CD14-positive monocyte (primary cell): ENCODE results near the gene ZNF432. TPM values are rescaled to one million over a fixed set of nuclear protein-coding genes. Genes with fewer than 3 reads are reported as not detected.
A peak's percentile ranks its signal among the peaks of the same experiment; 100 is the strongest.

Source experiments
- DNase-seq, 3 donors: peaks; one replicate each; pipeline ENCODE4 v3.0.0-alpha.2; 2011 to 2022
- H2AFZ ChIP-seq: 2 replicates; pipeline ENCODE4 v1.6.0; 2012; ENCODE audit warnings: mild to moderate bottlenecking, low read depth, low read length, inconsistent platforms; ENCODE audit not compliant: insufficient read depth, poor library complexity, severe bottlenecking
- H3K27ac ChIP-seq, 2 donors: 1 replicate in 1 of 2; 2 replicates in 1 of 2; pipeline ENCODE4 v1.5.1; 2012 to 2013; ENCODE audit warnings: low read length in 2 of 2, control low read depth in 1 of 2, inconsistent platforms in 1 of 2, low read depth in 1 of 2, mild to moderate bottlenecking in 1 of 2
- H3K27me3 ChIP-seq, 2 donors: one replicate each; pipeline versions ENCODE4 v1.6.0 to v1.6.1; 2011 to 2013; ENCODE audit warnings: low read length in 2 of 2; ENCODE audit not compliant: control insufficient read depth in 2 of 2, insufficient read depth in 2 of 2
- H3K36me3 ChIP-seq, 2 donors: replicated peaks in 1 of 2; 1 replicate in 1 of 2; 2 replicates in 1 of 2; pipeline versions ENCODE4 v1.5.1 to v1.6.1; 2012 to 2013; ENCODE audit warnings: low read length in 2 of 2, control low read depth in 1 of 2, inconsistent platforms in 1 of 2, mild to moderate bottlenecking in 1 of 2; ENCODE audit not compliant: insufficient read depth in 2 of 2, control insufficient read depth in 1 of 2
- H3K4me1 ChIP-seq, 2 donors: 1 replicate in 1 of 2; 2 replicates in 1 of 2; pipeline versions ENCODE4 v1.5.1 to v1.6.1; 2012 to 2013; ENCODE audit warnings: low read length in 2 of 2, control low read depth in 1 of 2, inconsistent platforms in 1 of 2, mild to moderate bottlenecking in 1 of 2, moderate library complexity in 1 of 2; ENCODE audit not compliant: insufficient read depth in 2 of 2, control insufficient read depth in 1 of 2
- H3K4me2 ChIP-seq: replicated peaks from 2 replicates; pipeline ENCODE3; 2012; ENCODE audit warnings: low read length, moderate library complexity, mild to moderate bottlenecking; ENCODE audit not compliant: poor library complexity, severe bottlenecking; ENCODE audit errors: extremely low read depth
- H3K4me3 ChIP-seq, 3 experiments: fragments of 200-600 bp in 1 of 3; sonication (generic) in 1 of 3; replicated peaks in 1 of 3; 1 replicate in 2 of 3; 2 replicates in 1 of 3; pipeline ENCODE4 v1.5.1; 2011 to 2013; ENCODE audit warnings: low read length in 3 of 3, mild to moderate bottlenecking in 3 of 3, control low read depth in 2 of 3, low read depth in 2 of 3, inconsistent platforms in 1 of 3, moderate library complexity in 1 of 3
- H3K79me2 ChIP-seq: 2 replicates; pipeline ENCODE4 v1.6.0; 2012; ENCODE audit warnings: mild to moderate bottlenecking, control low read depth, inconsistent platforms, low read length, moderate library complexity; ENCODE audit not compliant: insufficient read depth
- H3K9ac ChIP-seq: 2 replicates; pipeline ENCODE4 v1.6.0; 2017; ENCODE audit warnings: low read length, mild to moderate bottlenecking; ENCODE audit not compliant: insufficient read depth, poor library complexity, severe bottlenecking
- H3K9me3 ChIP-seq, 2 donors: replicated peaks in 1 of 2; 1 replicate in 1 of 2; 2 replicates in 1 of 2; pipeline versions ENCODE4 v1.5.1 to v1.6.1; 2012 to 2013; ENCODE audit warnings: low read length in 2 of 2, control low read depth in 1 of 2; ENCODE audit not compliant: control insufficient read depth in 1 of 2, insufficient read depth in 1 of 2
- H4K20me1 ChIP-seq: 2 replicates; pipeline ENCODE4 v1.6.0; 2012; ENCODE audit warnings: mild to moderate bottlenecking, low read length, control low read depth, moderate library complexity; ENCODE audit not compliant: insufficient read depth
- H3K27ac Mint-ChIP-seq, 7 donors: one replicate each; pipeline ENCODE4 v1.8.0; 2020; ENCODE audit warnings: mild to moderate bottlenecking in 7 of 7, mixed read lengths in 7 of 7, moderate library complexity in 6 of 7, inconsistent platforms in 2 of 7
- H3K27me3 Mint-ChIP-seq, 3 donors: one replicate each; pipeline ENCODE4 v1.8.0; 2021 to 2022; ENCODE audit warnings: low read depth in 3 of 3, mild to moderate bottlenecking in 3 of 3, mixed read lengths in 3 of 3, moderate library complexity in 3 of 3, inconsistent platforms in 1 of 3
- H3K36me3 Mint-ChIP-seq, 2 donors: one replicate each; pipeline ENCODE4 v1.8.0; 2020; ENCODE audit warnings: mixed read lengths in 2 of 2, inconsistent platforms in 1 of 2, mild to moderate bottlenecking in 1 of 2
- H3K4me1 Mint-ChIP-seq: one replicate; pipeline ENCODE4 v1.8.0; 2020; ENCODE audit warnings: mild to moderate bottlenecking, mixed read lengths
- H3K4me3 Mint-ChIP-seq, 2 donors: one replicate each; pipeline ENCODE4 v1.8.0; 2020; ENCODE audit warnings: mild to moderate bottlenecking in 2 of 2, mixed read lengths in 2 of 2, moderate library complexity in 1 of 2
- H3K9me3 Mint-ChIP-seq, 7 donors: one replicate each; pipeline ENCODE4 v1.8.0; 2020 to 2022; ENCODE audit warnings: mixed read lengths in 7 of 7, mild to moderate bottlenecking in 6 of 7, moderate library complexity in 6 of 7, inconsistent platforms in 2 of 7
- WGBS: methylation state at CpG from one replicate; pipeline ENCODE4 v1.1.5; 2013; ENCODE audit warnings: missing lambda C conversion rate; ENCODE audit not compliant: insufficient coverage; 5-methylcytosine and 5-hydroxymethylcytosine counted together
- intact Hi-C, 2 donors: fragments of 100-400 bp; cut with micrococcal nuclease; formaldehyde crosslinking; loops; one replicate each; pipeline versions ENCODE4 v1.15.0 to v1.15.1; 2023
- polyA plus RNA-seq, 3 donors: library from polyadenylated mRNA; depleted of rRNA in 1 of 3; unstranded in 2 of 3; stranded (reverse) in 1 of 3; fragments of 300-500 nt in 2 of 3; fragments of >200 nt in 1 of 3; fragmentation: Illumina TruSeq in 2 of 3; gene quantifications; 1 replicate in 2 of 3; 2 replicates in 1 of 3; pipeline ENCODE4 v1.2.3, GENCODE V29; 2012 to 2021
- TF ChIP-seq, protein P1 (sequence below): fragments of 200-600 bp; IDR thresholded peaks from one replicate; pipeline ENCODE4 v1.8.0; 2022; ENCODE audit warnings: antibody characterized with exemption, mild to moderate bottlenecking

Gene ZNF432
- polyA plus RNA-seq, 3 donors: 1.1 to 3.0 (median 1.2) TPM

DNA sequence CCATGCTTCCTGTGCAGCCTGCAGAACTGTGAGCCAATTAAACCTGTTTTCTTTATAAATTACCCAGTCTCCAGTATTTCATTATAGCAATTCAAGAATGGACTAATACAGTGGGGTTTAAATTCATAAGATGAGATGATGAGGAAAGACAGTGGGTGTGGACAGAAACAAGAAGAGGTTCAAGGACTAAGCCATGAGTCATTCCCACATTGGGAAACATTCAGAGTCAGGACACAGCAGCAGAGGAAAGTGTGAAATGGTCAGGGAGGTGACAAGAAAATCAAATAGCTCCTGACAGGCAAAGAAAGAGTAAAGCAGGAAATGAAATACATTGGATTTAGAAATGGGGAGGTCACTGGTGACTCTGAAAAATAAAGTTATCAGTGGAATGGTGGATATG, 37.8 kb upstream of the ZNF432 start:
- Mint-ChIP-seq H3K27ac (no peak overlapping the region), H3K27me3 (no peaks in the 10 kb centered on the region), H3K4me1 (peaks cover 5% of the 10 kb centered on the region), H3K36me3 (peaks cover 93 to 98% of the 10 kb centered on the region in 2 donors), H3K4me3 (no peak overlapping the region), H3K9me3 (peaks cover 63 to 91% (median 87%) of the 10 kb centered on the region in 7 donors)
- Histone ChIP-seq H3K9ac (no peak overlapping the region), H3K4me3 (peak overlapping the region in 1 of 3 experiments; percentile 4), H3K27ac (no peak overlapping the region), H3K4me2 (no peak overlapping the region), H3K4me1 (no peaks in the 10 kb centered on the region), H3K27me3 (no peaks in the 10 kb centered on the region), H3K36me3 (peaks cover 52 to 100% of the 10 kb centered on the region in 2 donors), H2AFZ (no peak overlapping the region), H3K9me3 (peaks cover 64 to 94% of the 10 kb centered on the region in 2 donors), H4K20me1 (no peaks in the 10 kb centered on the region), H3K79me2 (peaks cover 5% of the 10 kb centered on the region)
- intact Hi-C loops: no loop called here
- TF ChIP-seq, protein P1, sequence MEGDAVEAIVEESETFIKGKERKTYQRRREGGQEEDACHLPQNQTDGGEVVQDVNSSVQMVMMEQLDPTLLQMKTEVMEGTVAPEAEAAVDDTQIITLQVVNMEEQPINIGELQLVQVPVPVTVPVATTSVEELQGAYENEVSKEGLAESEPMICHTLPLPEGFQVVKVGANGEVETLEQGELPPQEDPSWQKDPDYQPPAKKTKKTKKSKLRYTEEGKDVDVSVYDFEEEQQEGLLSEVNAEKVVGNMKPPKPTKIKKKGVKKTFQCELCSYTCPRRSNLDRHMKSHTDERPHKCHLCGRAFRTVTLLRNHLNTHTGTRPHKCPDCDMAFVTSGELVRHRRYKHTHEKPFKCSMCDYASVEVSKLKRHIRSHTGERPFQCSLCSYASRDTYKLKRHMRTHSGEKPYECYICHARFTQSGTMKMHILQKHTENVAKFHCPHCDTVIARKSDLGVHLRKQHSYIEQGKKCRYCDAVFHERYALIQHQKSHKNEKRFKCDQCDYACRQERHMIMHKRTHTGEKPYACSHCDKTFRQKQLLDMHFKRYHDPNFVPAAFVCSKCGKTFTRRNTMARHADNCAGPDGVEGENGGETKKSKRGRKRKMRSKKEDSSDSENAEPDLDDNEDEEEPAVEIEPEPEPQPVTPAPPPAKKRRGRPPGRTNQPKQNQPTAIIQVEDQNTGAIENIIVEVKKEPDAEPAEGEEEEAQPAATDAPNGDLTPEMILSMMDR: no peak
- no peak for DNase-seq

DNA sequence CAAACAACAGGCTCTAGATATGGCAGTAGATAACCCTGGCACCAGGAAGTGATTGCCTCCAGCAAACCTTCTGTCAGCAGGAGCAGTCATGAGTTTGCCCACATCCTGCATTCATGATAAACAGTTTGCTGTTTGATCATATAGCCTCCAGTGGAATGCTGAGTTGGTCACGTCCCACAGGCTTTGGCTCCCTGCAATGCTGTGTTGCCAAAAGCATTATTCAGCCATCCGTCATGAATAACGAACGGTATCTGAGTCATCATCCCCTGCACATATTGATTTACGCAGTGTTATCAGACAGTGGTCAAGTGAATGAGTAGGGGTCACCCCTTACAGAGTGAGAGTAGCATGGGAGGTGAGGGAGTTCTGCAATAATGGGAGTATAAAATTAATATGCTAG, 21.9 kb upstream of the ZNF432 start:
- DNase-seq: no peak
- no peak overlapping the region for H3K9ac ChIP-seq
- TF ChIP-seq, protein P1: no peak
- H3K27me3 ChIP-seq: no peaks in the 10 kb centered on the region
- H3K9me3 ChIP-seq: peaks cover 59 to 99% of the 10 kb centered on the region in 2 donors
- Mint-ChIP-seq H3K27ac (no peak overlapping the region), H3K36me3 (peaks cover 89 to 96% of the 10 kb centered on the region in 2 donors), H3K4me1 (no peaks in the 10 kb centered on the region), H3K9me3 (peaks cover 76 to 96% (median 90%) of the 10 kb centered on the region in 7 donors), H3K27me3 (no peaks in the 10 kb centered on the region), H3K4me3 (no peak overlapping the region)
- no peaks in the 10 kb centered on the region for H3K79me2 ChIP-seq
- H3K27ac ChIP-seq: no peak overlapping the region
- H3K4me1 ChIP-seq: no peaks in the 10 kb centered on the region
- 98% methylated on average over 5 of the region's 5 CpGs for WGBS
- H3K4me3 ChIP-seq: peak overlapping the region in 1 of 3 experiments; percentile 45
- intact Hi-C loops: no loop called here
- no peak overlapping the region for H2AFZ ChIP-seq
- no peaks in the 10 kb centered on the region for H4K20me1 ChIP-seq
- H3K36me3 ChIP-seq: peaks cover 68 to 100% of the 10 kb centered on the region in 2 donors
- H3K4me2 ChIP-seq: no peak overlapping the region
